ENCODE results near the gene NIT1. TPM values are rescaled to one million over a fixed set of nuclear protein-coding genes. Genes with fewer than 3 reads are reported as not detected.
A peak's percentile ranks its signal among the peaks of the same experiment; 100 is the strongest.

The NIT1 gene
- total RNA-seq, 1 donor from 2014 or later: 58.6 TPM

DNA sequence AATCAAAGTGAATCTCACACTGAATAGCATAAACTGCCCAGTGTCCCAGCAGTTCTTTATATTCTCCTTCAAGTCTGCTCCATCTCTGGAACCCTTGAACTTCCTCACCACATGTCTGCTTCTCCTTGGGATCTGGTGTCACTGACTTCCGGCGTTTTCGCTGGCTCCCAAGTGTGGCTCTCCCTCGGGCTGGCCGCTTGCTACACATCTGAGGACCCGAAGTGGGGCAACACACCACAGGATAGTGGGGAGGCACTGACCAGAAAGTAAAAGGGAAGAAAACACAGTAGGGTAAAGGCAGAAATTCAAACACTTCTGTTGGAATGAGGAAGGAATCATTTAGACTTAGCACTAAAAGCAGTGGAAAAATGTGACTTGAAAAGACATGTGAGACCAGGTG is 5.1 kb downstream of the NIT1 start:
- Mint-ChIP-seq H3K27me3 (no peaks in the 10 kb centered on the region), H3K9me3 (ENCODE audit: low read depth) (no peaks in the 10 kb centered on the region), H3K4me3 (ENCODE audit: low read depth) (no peak overlapping the region), H3K27ac (peak overlapping the region; percentile 87), H3K36me3 (ENCODE audit: insufficient read depth) (peaks cover 35% of the 10 kb centered on the region), H3K4me1 (ENCODE audit: low read depth) (peaks cover 23% of the 10 kb centered on the region)
- no peak for DNase-seq (ENCODE audit: low spot score, unreplicated experiment)
- TF ChIP-seq, protein P1, sequence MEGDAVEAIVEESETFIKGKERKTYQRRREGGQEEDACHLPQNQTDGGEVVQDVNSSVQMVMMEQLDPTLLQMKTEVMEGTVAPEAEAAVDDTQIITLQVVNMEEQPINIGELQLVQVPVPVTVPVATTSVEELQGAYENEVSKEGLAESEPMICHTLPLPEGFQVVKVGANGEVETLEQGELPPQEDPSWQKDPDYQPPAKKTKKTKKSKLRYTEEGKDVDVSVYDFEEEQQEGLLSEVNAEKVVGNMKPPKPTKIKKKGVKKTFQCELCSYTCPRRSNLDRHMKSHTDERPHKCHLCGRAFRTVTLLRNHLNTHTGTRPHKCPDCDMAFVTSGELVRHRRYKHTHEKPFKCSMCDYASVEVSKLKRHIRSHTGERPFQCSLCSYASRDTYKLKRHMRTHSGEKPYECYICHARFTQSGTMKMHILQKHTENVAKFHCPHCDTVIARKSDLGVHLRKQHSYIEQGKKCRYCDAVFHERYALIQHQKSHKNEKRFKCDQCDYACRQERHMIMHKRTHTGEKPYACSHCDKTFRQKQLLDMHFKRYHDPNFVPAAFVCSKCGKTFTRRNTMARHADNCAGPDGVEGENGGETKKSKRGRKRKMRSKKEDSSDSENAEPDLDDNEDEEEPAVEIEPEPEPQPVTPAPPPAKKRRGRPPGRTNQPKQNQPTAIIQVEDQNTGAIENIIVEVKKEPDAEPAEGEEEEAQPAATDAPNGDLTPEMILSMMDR (IDR thresholded peaks at IDR 0.05; ENCODE audit: unreplicated experiment): no peak

DNA sequence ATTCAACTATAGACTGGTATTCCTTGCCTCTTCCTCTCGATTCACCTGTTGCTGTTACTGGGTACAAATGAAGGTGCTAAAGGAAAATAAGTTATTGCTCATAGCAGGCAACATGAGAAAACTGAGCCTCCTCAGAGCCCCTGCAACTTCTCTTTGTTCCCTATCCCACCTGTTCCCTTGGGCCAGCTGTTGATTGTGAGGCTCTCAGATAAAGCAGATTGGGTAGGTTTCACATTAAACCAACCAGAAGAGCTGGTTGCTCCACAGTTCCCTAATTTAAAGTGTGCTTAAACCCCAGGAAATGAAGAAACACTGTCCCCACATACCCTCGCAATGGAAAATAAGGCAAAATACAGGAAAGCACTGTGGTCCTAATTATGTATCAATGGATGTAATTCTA is 9.7 kb downstream of the NIT1 start:
- DNase-seq (ENCODE audit: low spot score, unreplicated experiment): no peak
- Mint-ChIP-seq H3K36me3 (ENCODE audit: insufficient read depth) (peaks cover 29% of the 10 kb centered on the region), H3K4me3 (ENCODE audit: low read depth) (no peak overlapping the region), H3K27ac (peak overlapping the region; percentile 67), H3K9me3 (ENCODE audit: low read depth) (no peaks in the 10 kb centered on the region), H3K27me3 (no peaks in the 10 kb centered on the region), H3K4me1 (ENCODE audit: low read depth) (peaks cover 28% of the 10 kb centered on the region)
- TF ChIP-seq, protein P1 (IDR thresholded peaks at IDR 0.05; ENCODE audit: unreplicated experiment): no peak

DNA sequence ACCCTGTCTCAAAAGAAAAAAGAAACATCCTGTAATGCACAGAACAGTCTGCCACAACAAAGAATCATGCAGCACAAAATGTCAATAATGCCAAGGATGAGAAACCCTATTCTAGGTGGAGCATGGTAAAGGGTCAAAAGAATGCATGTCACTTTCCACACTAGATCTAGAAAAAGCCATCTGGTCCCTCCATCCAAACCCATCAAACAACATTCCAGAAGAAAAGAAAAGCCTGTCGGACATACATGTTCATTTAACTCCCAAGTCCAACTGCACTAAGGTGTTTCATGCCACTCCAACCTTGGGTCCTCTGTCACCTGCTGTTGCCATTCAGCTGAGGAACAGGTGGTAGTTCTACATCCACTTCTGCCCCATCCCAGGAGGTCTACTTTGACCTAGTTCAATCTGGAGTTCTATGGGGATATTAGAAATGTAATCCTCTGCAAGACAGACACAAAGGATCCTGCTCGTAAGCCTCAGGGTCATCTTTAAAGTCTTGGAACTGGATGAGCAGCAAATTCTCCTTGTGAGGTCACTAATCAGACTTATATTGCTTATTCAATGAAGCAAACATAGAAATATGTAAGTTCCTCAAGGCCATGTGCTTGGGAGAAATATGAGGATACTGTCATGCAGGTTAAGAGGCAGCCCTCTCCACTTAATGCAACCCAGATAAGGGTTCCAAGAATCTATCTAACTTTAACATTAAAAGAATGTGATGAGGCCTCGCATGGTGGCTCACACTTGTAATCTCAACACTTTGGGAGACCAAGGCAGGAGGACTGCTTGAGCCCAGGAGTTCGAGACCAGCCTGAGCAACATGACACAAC is 10.9 kb downstream of the NIT1 start:
- peaks cover 28% of the 10 kb centered on the region for H3K4me1 Mint-ChIP-seq (ENCODE audit: low read depth)
- no peak overlapping the region for H3K27ac Mint-ChIP-seq
- no peak overlapping the region for H3K4me3 Mint-ChIP-seq (ENCODE audit: low read depth)
- TF ChIP-seq, protein P1 (IDR thresholded peaks at IDR 0.05; ENCODE audit: unreplicated experiment): no peak
- no peaks in the 10 kb centered on the region for H3K27me3 Mint-ChIP-seq
- no peaks in the 10 kb centered on the region for H3K9me3 Mint-ChIP-seq (ENCODE audit: low read depth)
- H3K36me3 Mint-ChIP-seq (ENCODE audit: insufficient read depth): peaks cover 26% of the 10 kb centered on the region
- no peak for DNase-seq (ENCODE audit: low spot score, unreplicated experiment)

DNA sequence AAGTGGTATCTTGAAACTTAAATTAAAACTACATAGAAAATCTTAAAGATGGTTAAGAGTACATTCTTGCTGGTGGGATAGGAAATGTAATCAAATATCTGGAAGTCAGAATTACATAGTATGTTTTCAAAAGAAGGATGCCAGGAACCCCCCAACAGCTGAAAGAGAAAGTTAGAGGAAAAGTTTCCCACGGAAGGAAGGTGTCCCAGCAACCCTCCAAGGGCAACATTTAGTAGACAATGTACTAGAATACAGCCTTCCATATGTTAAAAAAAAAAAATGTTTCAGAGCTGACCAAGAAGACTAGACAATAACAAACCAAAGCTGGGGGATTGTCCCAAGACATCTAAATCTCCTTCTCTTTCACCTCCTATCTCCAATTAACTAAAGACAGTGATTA is 12.4 kb downstream of the NIT1 start:
- Mint-ChIP-seq H3K4me3 (ENCODE audit: low read depth) (no peak overlapping the region), H3K27me3 (no peaks in the 10 kb centered on the region), H3K27ac (peak overlapping the region; percentile 73), H3K4me1 (ENCODE audit: low read depth) (peaks cover 28% of the 10 kb centered on the region), H3K9me3 (ENCODE audit: low read depth) (no peaks in the 10 kb centered on the region), H3K36me3 (ENCODE audit: insufficient read depth) (peaks cover 20% of the 10 kb centered on the region)
- TF ChIP-seq, protein P1 (IDR thresholded peaks at IDR 0.05; ENCODE audit: unreplicated experiment): no peak
- DNase-seq (ENCODE audit: low spot score, unreplicated experiment): no peak

DNA sequence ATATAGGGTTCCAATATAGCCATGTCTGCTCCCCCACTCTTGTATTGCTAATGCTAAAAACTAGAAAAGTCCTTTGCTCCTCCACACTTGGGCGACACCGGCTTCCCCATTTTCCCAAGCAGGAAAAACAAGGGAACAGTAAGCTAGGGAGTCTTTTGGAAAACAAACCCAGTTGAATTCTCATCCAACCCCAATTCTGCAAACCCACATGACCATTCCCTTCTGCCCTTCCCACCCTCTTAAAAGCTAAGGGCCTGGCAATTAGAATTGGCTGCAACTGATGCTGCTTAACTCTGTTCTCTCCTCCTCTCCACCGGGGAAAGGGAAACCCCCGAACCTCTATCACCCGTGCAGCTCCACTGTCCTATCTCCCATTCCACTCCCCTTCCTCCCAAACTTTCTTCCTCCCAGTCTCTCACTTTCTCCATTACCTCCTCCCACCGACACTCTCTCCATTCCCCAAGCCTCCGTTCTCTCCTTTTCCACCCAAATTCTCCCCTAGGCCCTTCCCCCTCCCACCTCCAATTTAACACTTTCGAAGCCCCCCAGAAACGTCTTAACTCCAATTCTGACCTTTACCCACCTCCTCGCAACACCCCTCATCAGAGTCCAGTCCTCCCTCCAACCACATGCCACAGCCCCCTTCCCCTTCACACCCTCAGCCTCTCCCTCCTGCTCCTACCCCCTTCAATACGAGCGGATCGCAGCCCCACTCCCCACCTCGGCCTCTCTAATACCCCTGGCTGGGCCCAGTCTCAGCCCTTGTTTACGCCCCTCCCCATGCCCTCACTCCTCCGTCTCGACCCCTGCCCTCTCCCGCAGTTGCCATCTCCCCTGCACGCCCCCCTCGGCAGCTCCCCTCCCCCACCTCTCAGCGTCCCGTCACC is 13.9 kb downstream of the NIT1 start:
- Mint-ChIP-seq H3K27me3 (no peaks in the 10 kb centered on the region), H3K27ac (peak overlapping the region; percentile 90), H3K4me1 (ENCODE audit: low read depth) (peaks cover 31% of the 10 kb centered on the region), H3K36me3 (ENCODE audit: insufficient read depth) (peaks cover 13% of the 10 kb centered on the region), H3K9me3 (ENCODE audit: low read depth) (no peaks in the 10 kb centered on the region), H3K4me3 (ENCODE audit: low read depth) (no peak overlapping the region)
- TF ChIP-seq, protein P1 (IDR thresholded peaks at IDR 0.05; ENCODE audit: unreplicated experiment): no peak
- DNase-seq (ENCODE audit: low spot score, unreplicated experiment): no peak
